Fibroblast of skin of right biceps (primary cell): Measurements from ENCODE around the gene ULK3.

Experiments used
- DNase-seq: peaks from one replicate; pipeline ENCODE4 v3.0.0-alpha.2; 2013

ULK3 gene

DNA sequence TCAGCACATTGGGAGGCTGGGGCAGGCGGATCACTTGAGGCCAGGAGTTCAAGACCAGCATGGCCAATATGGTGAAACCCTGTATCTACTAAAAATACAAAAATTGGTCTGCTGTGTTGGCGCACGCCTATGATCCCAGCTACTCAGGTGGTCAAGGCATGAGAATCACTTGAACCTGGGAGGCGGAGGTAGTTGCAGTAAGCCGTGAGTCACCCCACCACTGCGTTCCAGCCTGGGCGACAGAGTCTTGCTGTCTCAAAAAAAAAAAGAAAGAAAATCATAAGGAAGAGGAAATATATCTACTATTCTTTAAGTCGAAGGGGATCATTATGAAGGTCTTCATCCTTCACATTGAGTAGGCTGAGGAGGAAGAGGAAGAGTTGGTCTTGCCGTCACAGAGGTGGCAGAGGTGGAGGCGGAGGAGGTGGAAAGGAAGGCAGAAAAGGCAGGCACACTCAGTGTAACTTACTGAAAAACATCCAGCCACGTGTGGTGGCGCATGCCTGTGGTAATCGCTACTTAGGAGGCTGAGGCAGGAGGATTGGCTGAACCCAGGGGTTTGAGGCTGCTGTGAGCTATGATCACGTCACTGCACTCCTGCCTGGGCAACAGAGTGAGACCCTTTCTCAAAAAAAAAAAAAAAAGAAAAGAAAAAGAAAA, 46.9 kb downstream of the ULK3 start:
- DNase-seq = no peak

DNA sequence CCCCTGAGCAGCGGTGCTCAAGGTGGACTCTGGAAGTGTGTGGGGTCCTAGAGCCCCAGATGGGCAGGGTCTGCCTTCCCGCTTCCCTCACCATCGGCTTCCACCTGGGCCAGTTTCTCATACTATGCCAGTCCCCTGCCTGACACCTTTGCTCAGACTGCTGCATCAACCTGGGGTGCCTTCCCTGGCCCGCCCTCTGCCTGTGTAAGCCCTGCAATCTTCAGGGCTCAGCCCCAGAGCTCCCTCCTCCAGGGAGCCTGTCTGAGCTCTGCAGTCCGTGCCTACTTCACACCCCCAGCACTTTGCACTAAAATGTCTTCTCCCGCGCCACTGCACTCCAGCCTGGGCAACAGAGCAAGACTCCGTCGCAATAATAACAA, 48.0 kb downstream of the ULK3 start:
- no peak for DNase-seq

DNA sequence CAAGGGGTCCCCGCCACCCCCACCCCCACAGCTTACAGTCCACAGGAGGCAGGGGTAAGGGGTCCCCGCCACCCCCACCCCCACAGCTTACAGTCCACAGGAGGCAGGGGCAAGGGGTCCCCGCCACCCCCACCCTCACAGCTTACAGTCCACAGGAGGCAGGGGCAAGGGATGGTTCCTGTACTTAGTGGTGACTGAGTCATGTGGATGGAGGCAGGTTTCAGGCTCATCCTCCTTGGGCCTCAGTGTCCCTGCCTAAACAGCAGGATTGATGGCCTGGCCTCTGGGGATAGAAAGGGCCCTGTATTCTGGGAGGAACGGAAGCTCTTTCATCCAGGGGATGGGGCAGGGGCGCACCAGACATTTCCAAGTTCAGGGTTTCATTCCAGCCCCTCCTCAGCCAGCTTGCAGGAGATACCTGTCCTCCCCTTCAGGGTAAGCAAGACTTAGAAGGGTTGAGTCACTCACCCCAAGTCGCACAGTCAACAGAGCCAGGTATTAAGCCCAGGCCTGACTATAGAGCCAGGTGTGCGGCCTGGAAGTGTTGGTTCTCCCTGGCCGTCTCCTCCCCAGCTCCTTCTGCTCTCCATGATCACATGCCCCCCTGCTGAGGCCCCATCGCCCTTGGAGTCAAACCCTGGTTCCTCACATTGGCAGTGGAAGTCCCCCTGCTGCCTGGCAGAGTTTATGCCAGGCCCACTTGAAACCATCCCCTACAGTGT, 48.5 kb downstream of the ULK3 start:
- DNase-seq = no peak

DNA sequence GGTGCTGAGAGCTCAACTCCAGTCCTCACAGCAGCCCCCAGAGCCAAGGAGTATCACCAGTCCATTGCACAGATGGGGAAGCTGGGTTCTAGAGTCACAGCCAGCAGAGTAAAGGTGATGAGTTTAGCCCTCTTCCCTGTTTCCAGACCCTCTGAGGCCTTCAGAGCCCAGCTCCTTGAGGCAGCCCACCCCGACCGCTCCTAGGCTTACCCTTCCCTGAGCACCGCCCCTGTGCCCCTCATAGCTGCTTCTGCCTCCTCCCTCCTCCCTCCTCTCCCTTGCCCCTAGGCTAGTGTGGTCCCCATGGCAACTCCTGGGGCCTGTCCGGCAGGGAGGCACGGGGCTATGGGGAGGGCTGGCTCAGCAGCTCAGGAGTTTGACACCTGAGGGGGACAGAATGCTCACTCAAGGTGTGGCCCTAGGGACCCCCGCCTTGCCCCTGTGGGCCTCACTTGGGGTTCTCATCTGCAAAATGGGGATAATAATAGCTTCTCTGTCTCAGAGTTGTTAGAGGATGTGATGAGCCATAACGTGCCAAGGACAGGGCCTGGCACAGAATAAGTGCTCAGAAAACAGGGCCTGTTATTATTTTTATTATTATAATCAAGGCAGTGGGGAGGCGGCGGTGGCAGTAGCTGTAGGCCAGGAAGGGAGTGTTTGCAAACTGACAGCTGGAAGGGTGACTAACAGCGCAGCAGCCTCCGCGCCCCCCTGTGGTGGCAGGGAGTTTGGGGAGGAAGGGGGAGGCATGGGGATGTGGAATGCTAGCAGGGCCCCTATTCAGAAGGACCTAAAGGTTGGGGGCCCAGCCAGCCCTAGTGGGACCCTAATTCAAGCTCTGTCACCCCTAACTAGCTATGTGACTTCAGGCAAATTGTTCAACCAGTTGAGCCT, 49.6 kb downstream of the ULK3 start:
- DNase-seq = no peak

DNA sequence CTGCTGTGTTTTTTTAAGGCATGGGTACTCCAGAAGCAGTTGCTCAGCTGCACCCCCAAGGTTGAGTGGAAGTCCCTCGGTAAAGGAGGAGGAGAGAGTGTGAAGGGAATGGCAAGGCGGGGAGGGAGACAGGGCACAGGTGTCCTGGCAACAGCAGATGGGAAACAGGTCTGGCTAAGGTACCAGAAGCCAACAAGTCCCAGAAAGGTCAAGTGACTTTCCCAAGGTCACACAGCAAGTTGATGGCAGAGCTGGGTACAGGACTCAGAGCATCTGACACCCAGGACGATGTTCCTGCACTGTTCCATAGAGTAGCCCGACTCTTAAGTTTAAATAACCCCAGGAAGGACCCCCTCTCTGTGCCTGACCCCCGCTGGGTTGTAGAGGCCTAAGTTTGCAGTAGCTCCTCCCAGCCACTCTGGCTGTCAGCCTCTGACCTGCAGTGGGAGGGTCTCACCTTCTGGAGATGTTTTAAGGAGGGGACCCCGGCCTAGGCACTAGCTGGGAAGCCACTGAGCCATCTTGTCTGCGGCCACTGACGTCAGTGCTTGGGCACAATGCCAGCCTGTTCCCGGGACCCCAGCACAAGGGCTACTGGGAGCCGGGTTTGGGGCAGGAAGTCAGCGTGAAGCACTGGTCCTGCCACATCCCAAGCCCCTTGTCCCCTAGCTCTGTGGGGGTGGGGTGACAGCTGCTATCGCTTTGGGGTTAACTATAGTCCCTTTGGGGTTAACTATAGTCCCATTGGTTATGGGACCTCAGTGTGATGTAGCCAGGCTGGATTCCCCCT, 50.5 kb downstream of the ULK3 start:
- DNase-seq = no peak

DNA sequence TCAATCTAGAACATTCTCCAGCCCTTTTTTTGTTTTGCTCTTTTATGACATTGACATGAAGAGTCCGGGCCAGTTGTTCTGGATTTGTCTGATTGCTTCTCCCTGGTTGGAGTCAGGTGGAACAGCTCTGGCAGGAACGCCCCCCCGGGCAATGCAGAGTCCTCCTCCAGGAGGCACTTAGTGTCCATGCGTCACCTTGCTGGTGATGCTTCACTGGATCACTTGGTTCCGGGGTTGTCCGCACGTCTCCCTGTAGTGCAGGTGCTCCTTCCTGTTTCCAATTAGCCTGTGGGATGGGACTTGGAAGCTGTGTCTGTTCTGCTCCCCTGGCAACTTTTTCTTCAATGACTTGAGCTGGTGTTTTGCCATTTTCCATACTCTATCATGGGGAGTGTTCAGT, 51.3 kb downstream of the ULK3 start:
- DNase-seq = no peak

DNA sequence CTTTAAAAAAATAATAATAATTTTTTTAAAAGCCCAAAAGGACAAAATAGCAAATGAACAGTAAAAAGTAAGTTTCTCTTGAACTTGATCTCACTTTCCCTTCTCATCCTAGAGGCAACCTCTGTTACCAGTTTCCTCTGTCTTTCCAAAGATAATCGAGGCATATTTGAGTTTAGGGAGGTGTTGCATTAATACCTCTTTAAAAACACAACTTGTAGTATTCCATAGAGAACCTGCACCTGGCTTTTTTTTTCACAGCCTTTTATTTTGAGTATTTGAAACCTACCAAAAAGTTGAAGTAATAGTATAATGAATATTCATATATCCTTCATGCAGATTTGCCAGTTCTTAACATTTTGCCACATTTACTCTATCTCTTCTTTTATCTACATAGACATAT, 51.9 kb downstream of the ULK3 start:
- no peak for DNase-seq

DNA sequence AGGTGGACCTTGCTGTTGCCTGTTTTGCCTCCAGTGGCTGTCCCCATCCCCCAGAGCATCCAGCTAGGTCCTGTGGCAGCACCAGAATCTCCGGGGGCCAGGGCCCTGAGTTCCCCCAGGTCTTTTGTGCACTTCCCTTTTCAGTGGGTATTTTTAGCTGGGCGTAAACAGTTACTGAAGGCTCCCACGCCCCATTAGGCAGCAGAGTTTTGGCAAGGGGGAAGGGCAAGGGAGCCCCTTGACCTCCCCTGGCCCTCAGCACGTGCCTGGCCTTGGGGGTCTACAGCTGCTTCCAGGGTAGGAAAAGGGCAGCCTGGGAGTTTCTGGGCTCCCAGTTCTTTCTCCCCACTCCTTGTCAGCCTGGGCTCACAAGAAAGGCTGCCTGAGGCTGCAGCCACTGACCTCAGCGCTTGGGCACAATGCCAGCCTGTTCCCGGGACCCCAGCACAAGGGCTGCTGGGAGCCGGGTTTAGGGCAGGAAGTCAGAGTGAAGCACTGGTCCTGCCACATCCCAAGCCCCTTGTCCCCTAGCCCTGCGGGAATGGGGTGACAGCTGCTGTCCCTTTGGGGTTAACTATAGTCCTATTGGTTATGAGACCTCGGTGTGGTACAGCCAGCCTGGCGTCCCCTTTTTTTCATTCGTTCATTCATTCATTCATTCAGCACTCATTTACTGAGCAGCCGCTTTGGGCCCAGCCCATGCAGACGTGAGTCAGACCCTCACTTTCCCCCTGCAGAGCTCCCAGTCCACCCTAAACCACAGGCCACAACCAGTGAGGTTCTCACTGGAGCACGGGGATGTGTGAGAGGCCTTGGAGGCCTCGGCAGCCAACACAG, 52.7 kb downstream of the ULK3 start:
- peak; percentile 80 for DNase-seq

DNA sequence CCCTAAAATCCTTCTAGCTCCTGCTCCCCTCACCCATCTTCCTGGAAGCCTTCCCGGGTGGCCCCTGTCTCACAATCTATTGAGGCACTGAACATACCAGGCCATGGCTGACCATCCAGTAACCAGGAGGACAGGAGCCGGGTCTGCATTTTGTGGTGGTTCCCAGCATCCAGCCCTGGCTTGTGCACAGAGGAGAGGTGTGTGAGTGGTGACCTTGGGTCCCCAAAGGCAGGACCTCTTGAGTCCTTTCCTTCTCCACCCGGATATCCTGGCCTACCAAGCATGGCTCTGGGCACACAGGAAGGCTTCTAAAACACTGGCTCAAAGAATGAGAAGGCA, 53.2 kb downstream of the ULK3 start:
- DNase-seq = no peak

DNA sequence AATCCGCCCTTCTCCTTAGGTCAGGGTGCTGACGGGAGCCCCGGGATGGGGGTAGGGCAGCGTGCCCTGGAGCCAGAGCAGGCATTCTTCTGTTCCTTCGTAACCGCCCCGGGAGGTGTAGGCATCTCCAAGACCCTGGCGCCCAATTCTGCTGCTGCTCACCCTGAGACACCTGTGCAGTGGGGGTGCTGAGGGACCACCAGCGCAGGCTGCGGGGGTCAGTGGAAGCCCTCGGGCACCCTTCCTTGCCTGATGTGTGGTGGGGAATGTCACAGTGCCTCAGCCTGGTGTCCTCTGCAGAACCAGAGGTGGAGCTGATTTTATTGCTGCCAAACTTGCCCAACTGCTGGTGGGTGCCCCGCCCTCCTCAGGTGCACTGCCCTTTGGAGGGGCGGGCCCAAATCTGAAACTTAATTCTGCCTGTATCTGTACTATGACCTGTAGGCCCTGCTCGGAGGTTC, 53.8 kb downstream of the ULK3 start:
- DNase-seq = no peak

DNA sequence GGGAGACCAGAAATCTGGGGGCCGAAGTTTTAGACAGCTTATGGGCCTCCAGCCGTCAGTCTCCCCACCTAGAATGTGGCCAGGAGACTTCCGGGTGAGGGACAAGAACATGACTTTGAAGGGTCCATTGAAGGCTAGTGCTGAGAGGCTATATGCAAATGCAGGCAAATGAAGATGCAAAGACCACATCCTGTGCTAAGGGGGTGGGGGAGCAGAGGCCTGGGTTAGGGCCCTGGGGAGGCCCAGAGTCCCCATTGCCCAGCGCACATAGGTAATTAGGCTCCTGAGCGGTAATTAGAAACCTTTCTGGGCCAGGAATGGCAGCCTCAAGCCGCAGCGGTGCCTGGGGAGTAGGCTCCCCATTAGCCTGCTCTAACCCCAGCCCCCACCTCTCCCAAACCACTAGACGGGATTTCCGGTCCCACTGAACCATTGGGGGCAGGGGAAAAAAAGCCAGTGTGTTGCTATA, 54.2 kb downstream of the ULK3 start:
- no peak for DNase-seq

DNA sequence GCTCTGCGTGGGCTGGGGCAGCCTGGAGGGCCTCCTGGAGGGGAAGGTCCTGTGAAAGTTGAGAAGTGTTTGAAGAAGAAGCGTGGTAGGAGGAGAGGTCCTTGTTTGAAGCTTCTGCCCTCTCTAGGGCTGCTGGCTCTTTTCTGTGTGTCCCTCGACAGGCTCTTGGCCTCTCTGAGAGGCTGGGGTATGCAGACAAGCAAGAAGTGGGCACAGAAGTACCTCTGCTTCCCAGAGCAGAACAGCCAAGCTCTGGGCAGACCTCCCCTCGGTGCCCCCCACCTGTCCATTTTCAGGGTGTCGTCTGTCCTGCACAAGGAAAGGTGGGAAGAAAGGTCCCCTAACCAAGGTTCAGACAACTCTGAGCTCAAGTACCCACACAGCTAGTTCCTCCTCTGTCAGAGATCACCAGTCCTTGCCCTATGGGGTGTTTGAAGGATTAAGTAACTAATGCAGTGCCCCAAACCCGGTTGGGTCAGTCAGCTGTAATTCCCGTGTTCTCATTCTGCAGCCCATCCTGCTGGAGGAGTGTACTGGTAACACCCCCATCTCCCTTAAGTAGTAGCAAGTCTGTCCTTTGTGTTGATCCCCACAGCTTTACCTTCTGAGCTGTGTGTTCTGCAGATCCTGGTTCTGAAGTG, 54.8 kb downstream of the ULK3 start:
- DNase-seq = no peak

DNA sequence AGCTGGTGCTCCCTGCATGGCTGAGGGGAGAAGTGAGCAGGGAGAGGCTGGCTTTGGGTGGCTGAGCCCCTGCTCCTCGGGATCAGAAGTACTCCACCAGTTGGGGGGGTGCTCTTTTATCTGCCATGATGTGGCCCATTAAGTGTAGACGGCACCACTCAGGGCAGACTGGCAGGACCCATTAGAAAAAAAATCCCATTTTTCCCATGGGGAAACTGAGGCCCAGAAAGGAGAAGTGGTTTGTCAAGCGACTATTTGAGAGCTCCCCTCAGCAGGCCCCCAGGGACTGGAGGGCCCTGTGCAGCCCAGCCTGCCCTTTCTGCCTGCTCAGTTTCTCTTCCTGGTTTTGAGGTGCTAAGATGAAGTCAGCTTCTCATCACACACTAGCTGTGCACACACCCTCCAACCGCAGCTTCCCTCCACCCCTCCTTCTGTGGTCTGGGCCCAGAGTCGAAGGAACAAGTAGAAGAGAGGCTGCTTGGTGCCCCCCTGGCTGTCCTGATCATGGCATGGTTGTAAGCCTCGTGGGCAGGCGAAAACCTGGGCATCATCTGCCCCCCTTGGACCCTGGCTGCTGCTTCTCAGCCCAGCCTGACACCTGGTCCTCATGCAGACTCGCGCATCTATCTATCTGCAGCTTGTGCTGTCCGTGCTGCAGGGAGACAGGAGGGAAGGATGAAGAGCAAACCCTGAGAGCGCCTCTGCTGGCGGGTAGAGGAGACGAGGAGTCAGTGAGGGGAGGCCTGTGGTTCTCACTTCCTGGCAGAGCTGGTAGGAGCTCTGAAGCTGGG, 55.5 kb downstream of the ULK3 start:
- peak; percentile 73 for DNase-seq

DNA sequence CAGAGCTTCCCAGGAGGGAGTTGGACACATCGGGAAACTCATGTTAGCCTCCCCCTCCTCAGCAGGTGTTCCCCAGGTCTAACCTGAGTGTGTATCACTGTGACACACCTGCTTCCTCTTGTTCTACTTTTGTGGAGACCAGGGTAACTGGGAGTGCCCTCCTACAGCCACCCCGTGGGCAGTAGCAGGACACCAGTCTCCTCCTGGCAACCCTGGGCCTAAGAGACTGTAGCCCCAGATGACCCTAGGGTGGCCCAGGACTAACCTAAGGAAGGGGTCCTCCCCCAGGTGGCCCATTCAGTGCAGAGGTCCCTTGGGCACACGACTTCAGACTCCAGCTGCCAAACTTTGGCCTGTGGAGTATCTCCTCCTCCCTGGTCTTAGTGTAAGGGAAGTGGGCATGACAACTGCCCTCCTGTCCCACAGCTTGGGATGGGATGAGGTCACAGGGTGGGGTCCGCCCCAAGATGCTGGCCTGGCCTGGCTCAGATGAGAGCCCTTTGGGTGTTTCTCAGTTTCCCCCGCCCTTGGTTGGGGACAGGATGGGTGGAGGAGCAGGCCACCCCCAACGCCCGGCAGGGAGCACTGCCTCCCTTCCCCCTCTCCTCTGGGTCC, 56.3 kb downstream of the ULK3 start:
- no peak for DNase-seq
